SK-N-SH (cell line): ENCODE results near the gene POLN. TPM values are rescaled to one million over a fixed set of nuclear protein-coding genes. Genes with fewer than 3 reads are reported as not detected.
A peak's percentile ranks its signal among the peaks of the same experiment; 100 is the strongest.

Experiments used
- CTCF ChIA-PET: fragments of 300-600, 350-600 bp; formaldehyde crosslinking; extraction: SDS; loops from one replicate; lab custom pipeline; 2021; lab: Yijun Ruan, JAX
- POLR2A ChIA-PET: fragments of 350-600 bp; sonication (Branson Sonifier 250); formaldehyde crosslinking; extraction: SDS; loops from one replicate; lab custom pipeline; 2020; ENCODE audit warnings: antibody characterized with exemption, inconsistent platforms; lab: Yijun Ruan, JAX
- DNase-seq: peaks from one replicate; pipeline ENCODE4 v3.0.0; 2012
- H2AFZ ChIP-seq: fragments of 200-600 bp; sonication (generic); 2 replicates; pipeline ENCODE4 v1.8.1; 2016; ENCODE audit warnings: antibody characterized with exemption, mild to moderate bottlenecking, low read depth
- H3F3A ChIP-seq: fragments of 200-600 bp; sonication (generic); replicated peaks from 2 replicates; pipeline ENCODE3; 2016; ENCODE audit warnings: antibody characterized with exemption, mild to moderate bottlenecking; ENCODE audit not compliant: insufficient read depth
- H3K27ac ChIP-seq, 2 experiments: fragments of 200-500 bp in 1 of 2; fragments of 200-600 bp in 1 of 2; sonication (Bioruptor generic) in 1 of 2; sonication (generic), shearing (Covaris generic) in 1 of 2; 2 replicates each; pipeline versions ENCODE4 v1.5.1 to v1.6.1; 2014 to 2016; ENCODE audit warnings: low read depth in 2 of 2, inconsistent platforms in 1 of 2, low read length in 1 of 2, mild to moderate bottlenecking in 1 of 2, mixed read lengths in 1 of 2
- H3K27me3 ChIP-seq: fragments of 200-600 bp; sonication (generic), shearing (Covaris generic); 2 replicates; pipeline ENCODE4 v1.6.1; 2016; ENCODE audit warnings: mixed run types; ENCODE audit not compliant: insufficient read depth
- H3K36me3 ChIP-seq, 2 experiments: fragments of 200-500 bp in 1 of 2; fragments of 200-600 bp in 1 of 2; sonication (Bioruptor generic) in 1 of 2; sonication (generic) in 1 of 2; replicated peaks in 1 of 2; 2 replicates each; pipeline versions ENCODE3 to v1.5.1; 2014 to 2016; ENCODE audit warnings: low read length in 1 of 2, mild to moderate bottlenecking in 1 of 2; ENCODE audit not compliant: insufficient read depth in 2 of 2, control insufficient read depth in 1 of 2
- H3K4me1 ChIP-seq, 2 experiments: fragments of 200-500 bp in 1 of 2; fragments of 200-600 bp in 1 of 2; sonication (Bioruptor generic) in 1 of 2; sonication (generic), shearing (Covaris generic) in 1 of 2; 2 replicates each; pipeline versions ENCODE4 v1.5.1 to v1.6.1; 2014 to 2016; ENCODE audit warnings: low read depth in 1 of 2, low read length in 1 of 2, mixed run types in 1 of 2; ENCODE audit not compliant: insufficient read depth in 2 of 2, control insufficient read depth in 1 of 2
- H3K4me2 ChIP-seq: fragments of 200-600 bp; sonication (generic), shearing (Covaris generic); 2 replicates; pipeline ENCODE4 v1.6.1; 2017; ENCODE audit warnings: mixed run types
- H3K4me3 ChIP-seq, 2 experiments: fragments of 200-500 bp in 1 of 2; fragments of 200-600 bp in 1 of 2; sonication (Bioruptor generic) in 1 of 2; sonication (generic), shearing (Covaris generic) in 1 of 2; 2 replicates each; pipeline versions ENCODE4 v1.5.1 to v1.8.1; 2014 to 2016; ENCODE audit warnings: low read depth in 2 of 2, inconsistent platforms in 1 of 2, low read length in 1 of 2, mild to moderate bottlenecking in 1 of 2, mixed read lengths in 1 of 2, moderate library complexity in 1 of 2
- H3K79me2 ChIP-seq: fragments of 200-600 bp; sonication (generic); 2 replicates; pipeline ENCODE4 v1.8.1; 2017; ENCODE audit warnings: mild to moderate bottlenecking; ENCODE audit not compliant: insufficient read depth
- H3K9ac ChIP-seq: fragments of 200-600 bp; sonication (generic); 2 replicates; pipeline ENCODE4 v1.6.1; 2017; ENCODE audit warnings: mixed run types
- H3K9me2 ChIP-seq: fragments of 200-600 bp; sonication (generic); 2 replicates; pipeline ENCODE4 v1.6.1; 2017; ENCODE audit warnings: mixed run types
- H3K9me3 ChIP-seq: fragments of 200-600 bp; sonication (generic); 2 replicates; pipeline ENCODE4 v1.6.1; 2017; ENCODE audit warnings: mixed run types, mild to moderate bottlenecking, moderate library complexity
- H4K20me1 ChIP-seq: fragments of 200-600 bp; sonication (generic); 2 replicates; pipeline ENCODE4 v1.6.1; 2017; ENCODE audit warnings: mild to moderate bottlenecking, mixed run types; ENCODE audit not compliant: insufficient read depth
- CHD2 ChIP-seq: fragments of 150-350 bp; IDR thresholded peaks from 2 replicates; pipeline ENCODE4 v1.6.1; 2018; ENCODE audit warnings: low read length; ENCODE audit not compliant: partially characterized antibody
- EP300 ChIP-seq, 2 experiments: IDR thresholded peaks; 2 replicates each; pipeline versions ENCODE4 v1.4.0 to v1.6.1; 2012; ENCODE audit warnings: borderline replicate concordance in 1 of 2, low read depth in 1 of 2, low read length in 1 of 2
- GATA2 ChIP-seq: sonication (generic); formaldehyde crosslinking; IDR thresholded peaks from 2 replicates; pipeline ENCODE4 v1.5.0; 2020; ENCODE audit warnings: mild to moderate bottlenecking, missing genetic modification reagents
- MAX ChIP-seq: IDR thresholded peaks from 2 replicates; pipeline ENCODE4 v1.4.0; 2012; ENCODE audit warnings: low read depth
- NRF1 ChIP-seq: IDR thresholded peaks from 2 replicates; pipeline ENCODE4 v1.6.1; 2012; ENCODE audit warnings: low read depth, mild to moderate bottlenecking, low read length
- TAF1 ChIP-seq: IDR thresholded peaks from 2 replicates; pipeline ENCODE4 v1.6.1; 2012; ENCODE audit warnings: low read depth, mild to moderate bottlenecking, low read length, moderate library complexity, borderline replicate concordance
- WGBS: methylation state at CpG from one replicate; pipeline ENCODE4 v1.1.6; 2017; ENCODE audit warnings: low lambda C conversion rate; 5-methylcytosine and 5-hydroxymethylcytosine counted together
- polyA plus RNA-seq, 3 experiments: library from polyadenylated mRNA; depleted of rRNA; stranded (reverse); fragments of >200 nt; gene quantifications; 2 replicates each; pipeline ENCODE4 v1.2.3, GENCODE V29; 2012
- TF ChIP-seq, protein P1 (sequence below): IDR thresholded peaks from 2 replicates; pipeline ENCODE4 v1.6.1; 2012; ENCODE audit warnings: mild to moderate bottlenecking, low read depth, low read length, moderate library complexity

POLN gene
- polyA plus RNA-seq, 1 of the 3 experiments (the other 2 are of a cell fraction) = 0.67 TPM

- Histone ChIP-seq H3K4me3 (no peak overlapping the region), H3K27me3 (no peaks in the 10 kb centered on the region), H3K36me3 (no peaks in the 10 kb centered on the region), H3K9ac (no peak overlapping the region), H3K27ac (no peak overlapping the region; a peak in 1 of 4 replicates), H2AFZ (no peak overlapping the region), H3K9me3 (no peaks in the 10 kb centered on the region), H3F3A (no peaks in the 10 kb centered on the region), H3K4me1 (peaks cover 0 to 31% of the 10 kb centered on the region in 2 experiments; a peak in 1 of 4 replicates), H3K79me2 (no peaks in the 10 kb centered on the region), H4K20me1 (no peaks in the 10 kb centered on the region), H3K4me2 (no peak overlapping the region), H3K9me2 (no peaks in the 10 kb centered on the region)
- CTCF ChIA-PET = interaction anchor here (1.2 to 1.4 kb wide), 2 partner anchors 41 to 55 kb away, joined by 3 to 5 read pairs; no protein-coding TSS in a partner anchor
- peak; percentile 68 for DNase-seq
- no peak for TF ChIP-seq NRF1
- TF ChIP-seq, protein P1, sequence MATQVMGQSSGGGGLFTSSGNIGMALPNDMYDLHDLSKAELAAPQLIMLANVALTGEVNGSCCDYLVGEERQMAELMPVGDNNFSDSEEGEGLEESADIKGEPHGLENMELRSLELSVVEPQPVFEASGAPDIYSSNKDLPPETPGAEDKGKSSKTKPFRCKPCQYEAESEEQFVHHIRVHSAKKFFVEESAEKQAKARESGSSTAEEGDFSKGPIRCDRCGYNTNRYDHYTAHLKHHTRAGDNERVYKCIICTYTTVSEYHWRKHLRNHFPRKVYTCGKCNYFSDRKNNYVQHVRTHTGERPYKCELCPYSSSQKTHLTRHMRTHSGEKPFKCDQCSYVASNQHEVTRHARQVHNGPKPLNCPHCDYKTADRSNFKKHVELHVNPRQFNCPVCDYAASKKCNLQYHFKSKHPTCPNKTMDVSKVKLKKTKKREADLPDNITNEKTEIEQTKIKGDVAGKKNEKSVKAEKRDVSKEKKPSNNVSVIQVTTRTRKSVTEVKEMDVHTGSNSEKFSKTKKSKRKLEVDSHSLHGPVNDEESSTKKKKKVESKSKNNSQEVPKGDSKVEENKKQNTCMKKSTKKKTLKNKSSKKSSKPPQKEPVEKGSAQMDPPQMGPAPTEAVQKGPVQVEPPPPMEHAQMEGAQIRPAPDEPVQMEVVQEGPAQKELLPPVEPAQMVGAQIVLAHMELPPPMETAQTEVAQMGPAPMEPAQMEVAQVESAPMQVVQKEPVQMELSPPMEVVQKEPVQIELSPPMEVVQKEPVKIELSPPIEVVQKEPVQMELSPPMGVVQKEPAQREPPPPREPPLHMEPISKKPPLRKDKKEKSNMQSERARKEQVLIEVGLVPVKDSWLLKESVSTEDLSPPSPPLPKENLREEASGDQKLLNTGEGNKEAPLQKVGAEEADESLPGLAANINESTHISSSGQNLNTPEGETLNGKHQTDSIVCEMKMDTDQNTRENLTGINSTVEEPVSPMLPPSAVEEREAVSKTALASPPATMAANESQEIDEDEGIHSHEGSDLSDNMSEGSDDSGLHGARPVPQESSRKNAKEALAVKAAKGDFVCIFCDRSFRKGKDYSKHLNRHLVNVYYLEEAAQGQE = no peak
- TF ChIP-seq MAX = no peak
- TF ChIP-seq EP300 (IDR thresholded peaks at IDR 0.05; ENCODE audit: borderline replicate concordance in 1 of 2, low read depth in 1 of 2, low read length in 1 of 2) = no peak; a peak in 1 of 4 replicates
- peak; percentile 74 for TF ChIP-seq GATA2 (CRISPR knock-in tag)
- 61% methylated on average over 12 of the region's 21 CpGs for WGBS
- POLR2A ChIA-PET = no interaction called here
These were observed 32.6 kb upstream of the POLN start for GRCh38 chr4:2274320-2275043.

GRCh38 chr4:2273657-2274319, 31.9 kb upstream of the POLN start:
- ChIA-PET POLR2A (no interaction called here), CTCF (interaction anchor here (0.7 to 1.4 kb wide), 4 partner anchors 30 to 264 kb away, joined by 3 to 5 read pairs (median 3); no protein-coding TSS in a partner anchor)
- Histone ChIP-seq H3K4me2 (no peak overlapping the region), H3K27me3 (no peaks in the 10 kb centered on the region), H3K9me2 (no peaks in the 10 kb centered on the region), H3K4me3 (no peak overlapping the region), H3F3A (no peaks in the 10 kb centered on the region), H3K9me3 (no peaks in the 10 kb centered on the region), H3K79me2 (no peaks in the 10 kb centered on the region), H4K20me1 (no peaks in the 10 kb centered on the region), H3K4me1 (peaks cover 0 to 37% of the 10 kb centered on the region in 2 experiments; a peak in 1 of 4 replicates), H3K27ac (no peak overlapping the region; a peak in 1 of 4 replicates), H3K36me3 (no peaks in the 10 kb centered on the region), H3K9ac (no peak overlapping the region), H2AFZ (no peak overlapping the region)
- peak; percentile 51 for DNase-seq
- no peak for TF ChIP-seq NRF1
- no peak for TF ChIP-seq CHD2
- TF ChIP-seq TAF1 = no peak
- TF ChIP-seq EP300 (IDR thresholded peaks at IDR 0.05; ENCODE audit: borderline replicate concordance in 1 of 2, low read depth in 1 of 2, low read length in 1 of 2) = no peak
- WGBS = 78% methylated on average over 18 of the region's 24 CpGs
